WTC11 (cell line): ENCODE measurements around the gene ZBTB21.

Experiments
- CTCF ChIP-seq: fragments of 200-600 bp; IDR thresholded peaks from 2 replicates; pipeline ENCODE4 v1.8.0; 2022; ENCODE audit warnings: antibody characterized with exemption
- ELF4 ChIP-seq: sonication (generic); formaldehyde crosslinking; IDR thresholded peaks from 2 replicates; pipeline ENCODE4 v1.8.1; 2022; ENCODE audit warnings: low read depth, mild to moderate bottlenecking, moderate library complexity, missing genetic modification reagents
- FOXP1 ChIP-seq: sonication (generic); formaldehyde crosslinking; IDR thresholded peaks from 2 replicates; pipeline ENCODE4 v1.8.0; 2022; ENCODE audit warnings: missing genetic modification reagents, mild to moderate bottlenecking, moderate library complexity, borderline replicate concordance
- NFATC4 ChIP-seq: fragments of 250-450 bp; sonication (Bioruptor Pico); IDR thresholded peaks from 2 replicates; pipeline ENCODE4 v1.9.0; 2021; ENCODE audit warnings: mild to moderate bottlenecking

- TF ChIP-seq CTCF (no peak), ELF4 (CRISPR knock-in tag) (no peak), NFATC4 (CRISPR knock-in tag) (no peak), FOXP1 (CRISPR knock-in tag) (no peak)
Observed at GRCh38 chr21:42056468-42056867, 46.3 kb upstream of the ZBTB21 start.
